ENCODE data around the gene HNMT.
"Not testable (repeated sequence)": the region's sequence is repeated elsewhere in the genome, so short reads cannot be mapped to it uniquely, and the experiment has no call there.

The HNMT gene

DNA sequence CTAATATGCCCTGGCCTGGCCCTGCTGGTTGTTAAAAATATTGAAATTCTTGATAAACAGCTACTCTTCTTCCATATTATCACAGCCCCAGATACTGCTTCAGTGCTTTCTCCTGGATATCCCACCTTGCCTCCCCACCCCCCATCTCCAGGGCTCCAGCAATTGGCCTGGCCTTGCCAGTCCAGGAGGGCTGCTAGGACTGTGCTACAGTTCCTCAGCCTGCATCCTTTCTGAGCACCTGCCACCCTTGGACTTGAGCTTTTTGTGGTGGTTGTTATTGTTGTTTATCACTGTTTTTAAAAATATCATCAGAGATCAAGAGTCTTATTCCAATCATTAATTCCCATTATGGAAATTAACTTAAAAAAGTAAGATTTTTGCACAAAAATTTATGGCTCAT lies 13.5 kb downstream of the HNMT start:
- FAIRE-seq = no peak

DNA sequence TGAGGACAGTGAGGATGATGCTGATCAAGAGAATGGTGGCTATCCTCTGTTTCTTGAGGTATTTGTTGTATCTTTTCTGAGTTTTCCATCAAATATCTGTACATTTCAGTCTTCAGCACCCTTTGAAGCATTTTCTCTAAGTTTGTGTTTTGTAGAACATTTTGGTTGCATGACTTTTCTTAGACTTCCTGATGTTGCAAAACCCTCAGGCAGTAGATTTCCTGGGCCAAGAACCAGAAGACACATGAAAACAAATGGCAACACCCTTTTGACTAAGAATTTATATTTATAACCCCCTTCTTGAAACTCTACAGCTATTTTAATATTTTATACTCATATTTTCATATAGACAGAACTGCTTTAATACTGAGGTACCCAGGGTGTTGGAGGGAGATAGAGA lies 16.2 kb downstream of the HNMT start:
- FAIRE-seq = no peak

DNA sequence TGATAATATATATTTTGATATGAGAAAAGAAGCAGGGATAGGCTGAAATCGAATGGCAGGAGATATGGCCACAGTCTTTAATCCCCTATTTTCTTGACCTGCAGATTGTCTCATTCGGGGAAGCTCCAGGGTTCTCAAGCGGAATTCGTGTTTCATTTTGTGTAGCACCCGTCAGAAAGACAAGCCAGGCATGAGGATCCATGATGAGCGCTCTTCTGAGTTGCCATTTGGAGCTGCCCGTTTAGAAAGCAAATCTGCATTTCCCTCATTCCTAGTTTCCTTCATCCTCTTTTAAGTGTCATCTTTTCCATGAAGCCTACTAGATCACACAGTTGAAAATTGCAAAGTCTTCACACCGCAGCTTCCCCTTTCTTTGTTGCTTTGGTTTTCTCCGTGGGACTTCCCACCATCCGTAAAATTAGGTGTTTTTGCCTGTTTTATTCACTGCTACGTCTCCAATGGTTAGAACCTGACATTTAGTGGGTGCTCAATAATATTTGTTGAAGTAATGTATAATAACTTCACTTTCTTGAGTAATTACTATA lies 16.9 kb downstream of the HNMT start:
- no peak for FAIRE-seq

DNA sequence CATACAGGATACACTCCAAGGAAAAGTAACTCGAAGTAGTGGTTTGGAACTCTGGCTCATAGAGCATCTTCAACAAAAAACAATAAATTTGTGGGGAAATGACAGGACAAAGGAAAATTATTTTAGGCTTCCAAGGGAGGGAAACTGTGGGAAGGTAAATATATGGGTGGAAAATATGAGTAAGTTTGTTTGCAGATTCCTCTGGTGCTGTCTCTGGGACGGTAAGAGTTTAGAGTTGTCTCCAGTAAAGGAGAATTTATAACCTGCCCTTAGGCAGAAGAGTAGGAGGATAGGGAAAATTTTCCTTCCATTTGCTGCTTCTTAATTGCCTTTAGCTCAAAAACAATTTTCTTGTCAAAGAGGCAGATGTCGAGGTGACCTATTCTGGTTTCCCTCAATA lies 19.3 kb downstream of the HNMT start:
- peak; percentile 93 for FAIRE-seq

DNA sequence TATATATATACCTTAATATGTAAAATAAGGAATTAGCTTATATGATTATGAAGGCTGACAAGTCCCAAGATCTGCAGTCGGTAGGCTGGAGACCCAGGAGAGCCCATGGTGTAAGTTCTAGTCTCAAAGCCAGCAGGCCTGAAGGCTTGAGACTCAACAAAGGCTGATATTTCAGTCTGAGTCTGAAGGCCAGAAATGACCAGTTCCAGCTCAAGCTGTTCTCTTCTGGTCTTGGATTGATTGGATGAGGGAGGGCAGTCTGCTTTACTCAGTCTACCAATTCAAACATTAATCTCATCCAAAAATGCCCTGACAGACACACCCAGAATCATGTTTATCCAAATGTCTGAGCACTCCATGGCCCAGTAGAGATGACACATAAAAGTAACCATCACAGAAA lies 22.0 kb downstream of the HNMT start:
- FAIRE-seq = no peak

DNA sequence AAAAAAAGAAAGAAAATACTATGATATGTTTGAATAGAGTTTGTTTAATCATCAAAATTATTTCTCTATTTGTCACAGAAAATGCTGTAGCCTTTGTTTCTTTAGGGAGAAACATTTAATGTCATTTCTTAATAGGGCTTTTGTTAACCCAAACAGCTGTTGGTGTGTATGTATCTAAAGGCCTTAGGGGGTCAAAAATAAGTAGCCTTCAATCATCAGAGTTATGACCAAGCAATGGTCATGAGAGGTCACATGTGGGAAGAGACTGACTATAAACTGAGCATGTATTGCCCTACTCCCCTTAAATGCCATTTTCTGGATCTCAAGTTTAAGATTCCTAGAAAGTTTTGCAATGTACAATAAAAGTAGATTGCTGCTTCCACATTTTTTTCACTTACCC lies 22.7 kb downstream of the HNMT start:
- peak; percentile 76 for FAIRE-seq

DNA sequence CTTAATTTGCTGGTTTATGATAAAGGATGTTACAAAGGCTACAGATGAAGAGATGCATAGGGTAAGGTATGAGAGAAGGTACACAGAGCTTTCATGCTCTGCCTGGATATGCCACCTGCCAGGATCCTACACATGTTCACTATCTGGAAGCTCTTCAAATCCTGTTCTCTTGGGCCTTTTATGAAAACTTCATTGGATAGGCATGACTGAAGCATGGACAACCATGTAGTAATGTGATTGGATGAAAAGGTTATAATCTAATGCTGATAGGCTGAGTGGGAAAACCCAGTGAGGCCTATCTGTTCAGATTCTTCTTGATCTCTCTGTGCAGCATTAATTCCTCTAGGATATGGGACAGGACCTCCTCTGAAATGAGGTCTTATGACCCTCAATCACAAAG lies 26.8 kb downstream of the HNMT start:
- FAIRE-seq = no peak

DNA sequence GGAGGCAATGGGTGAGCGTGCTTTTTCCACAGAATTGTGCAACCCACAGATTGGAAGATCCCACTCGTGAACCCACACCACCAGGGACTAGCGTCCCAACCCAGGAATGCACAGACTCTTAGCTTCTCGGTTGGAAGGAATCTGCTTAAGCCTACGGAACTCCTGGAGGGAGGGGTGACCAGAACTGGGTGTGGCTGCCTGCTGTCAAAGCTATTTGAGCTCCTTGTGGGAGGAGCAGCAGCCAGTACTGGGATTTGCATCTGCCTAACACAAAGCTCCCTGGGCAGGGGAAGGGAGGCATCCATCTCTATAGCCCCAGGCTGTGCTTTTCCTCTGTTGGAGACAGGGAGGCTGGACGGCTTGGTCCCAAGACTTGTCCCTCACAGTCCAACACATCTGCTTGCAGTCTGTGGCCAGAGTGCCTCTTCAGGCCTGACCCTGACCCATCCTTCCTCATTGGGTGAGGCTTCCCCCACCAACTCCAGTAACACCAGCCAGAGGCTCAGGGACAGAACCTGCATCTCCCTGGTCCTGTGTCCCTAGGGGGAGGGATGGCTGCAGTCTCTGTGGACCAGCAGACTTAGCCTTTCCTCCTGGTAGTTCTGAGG lies 27.9 kb downstream of the HNMT start:
- FAIRE-seq = no peak

DNA sequence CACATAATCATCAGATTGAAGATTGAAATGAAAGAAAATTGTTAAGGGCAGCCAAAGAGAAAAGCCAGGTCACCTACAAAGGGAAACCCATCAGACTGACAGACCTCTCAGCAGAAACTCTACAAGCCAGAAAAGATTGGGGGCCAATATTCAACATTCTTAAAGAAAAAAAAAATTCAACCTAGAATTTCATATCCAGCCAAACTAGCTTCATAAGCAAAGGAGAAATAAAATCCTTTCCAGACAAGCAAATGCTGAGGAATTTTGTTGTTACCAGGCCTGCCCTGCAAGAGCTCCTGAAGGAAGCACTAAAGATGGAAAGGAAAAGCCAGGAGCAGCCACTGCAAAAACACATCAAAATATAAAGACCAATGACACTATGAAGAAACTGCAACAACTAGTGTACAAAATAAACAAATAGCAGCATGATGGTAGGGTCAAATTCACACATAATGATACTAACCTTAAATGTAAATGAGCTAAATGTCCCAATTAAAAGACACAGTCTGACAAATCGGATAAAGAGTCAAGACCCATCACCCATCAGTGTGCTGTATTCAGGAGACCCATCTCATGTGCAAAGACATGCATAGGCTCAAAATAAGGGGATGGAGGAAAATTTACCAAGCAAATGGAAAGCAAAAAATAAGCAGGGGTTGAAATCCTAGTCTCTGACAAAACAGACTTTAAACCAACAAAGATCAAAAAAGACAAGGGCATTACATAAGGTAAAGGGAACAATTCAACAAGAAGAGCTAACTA lies 29.6 kb downstream of the HNMT start:
- not testable (repeated sequence) for FAIRE-seq

DNA sequence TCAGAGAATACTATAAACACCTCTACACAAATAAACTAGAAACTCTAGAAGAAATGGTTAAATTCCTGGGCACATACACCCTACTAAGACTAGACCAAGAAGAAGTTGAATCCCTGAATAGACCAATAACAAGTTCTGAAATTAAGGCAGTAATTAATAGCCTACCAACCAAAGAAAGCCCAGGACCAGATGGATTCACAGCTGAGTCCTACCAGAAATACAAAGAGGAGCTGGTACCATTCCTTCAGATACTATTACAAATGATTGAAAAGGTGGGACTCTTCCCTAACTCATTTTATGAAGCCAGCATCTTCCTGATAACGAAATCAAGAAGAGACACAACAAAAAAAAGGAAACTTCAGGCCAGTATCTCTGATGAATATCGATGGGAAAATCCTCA lies 31.1 kb downstream of the HNMT start:
- not testable (repeated sequence) for FAIRE-seq

DNA sequence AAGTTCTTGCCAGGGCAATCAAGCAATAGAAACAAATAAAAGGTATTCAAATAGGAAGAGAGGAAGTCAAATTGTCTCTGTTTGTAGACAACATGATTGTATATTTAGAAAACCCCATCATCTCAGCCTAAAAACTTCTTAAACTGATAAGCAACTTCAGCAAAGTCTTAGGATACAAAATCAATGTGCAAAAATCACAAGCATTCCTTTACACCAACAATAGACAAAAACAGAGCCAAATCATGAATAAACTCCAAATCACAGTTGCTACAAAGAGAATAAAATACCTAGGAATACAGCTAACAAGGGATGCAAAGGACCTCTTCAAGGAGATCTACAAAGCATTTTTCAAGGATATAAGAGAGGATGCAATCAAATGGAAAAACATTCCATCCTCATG lies 31.9 kb downstream of the HNMT start:
- FAIRE-seq = not testable (repeated sequence)

DNA sequence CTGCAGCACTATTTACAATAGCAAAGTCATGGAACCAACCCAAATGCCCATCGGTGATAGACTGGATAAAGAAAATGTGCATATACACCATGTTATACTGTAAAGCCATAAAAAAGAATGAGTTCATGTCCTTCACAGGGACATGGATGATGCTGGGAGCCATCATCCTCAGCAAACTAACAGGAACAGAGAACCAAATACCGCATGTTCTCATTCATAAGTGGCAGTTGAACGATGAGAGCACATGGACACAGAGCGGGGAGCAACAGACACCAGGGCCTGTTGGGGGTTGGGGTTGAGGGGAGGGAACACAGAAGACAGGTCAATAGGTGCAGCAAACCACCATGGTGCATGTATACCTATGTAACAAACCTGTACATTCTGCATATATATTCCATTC lies 33.5 kb downstream of the HNMT start:
- FAIRE-seq = no peak

DNA sequence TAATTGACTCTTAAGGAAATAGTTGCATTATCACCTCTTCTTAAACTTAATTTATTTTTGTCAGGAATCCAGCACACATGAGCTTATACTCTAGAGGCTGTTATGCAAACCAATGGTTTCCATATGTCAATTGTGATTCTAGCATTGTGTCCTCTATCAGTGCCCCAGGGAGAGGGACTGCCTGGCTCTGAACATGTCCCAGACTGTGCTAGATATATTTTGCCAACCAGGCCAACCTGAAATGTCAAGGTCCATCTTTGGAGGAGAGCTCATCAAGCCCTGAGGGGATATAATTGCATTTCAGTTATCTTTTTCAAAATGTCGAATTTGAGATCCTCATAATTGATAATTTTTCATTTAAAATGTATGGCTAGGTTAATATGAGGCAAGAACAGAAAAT lies 34.2 kb downstream of the HNMT start:
- no peak for FAIRE-seq

DNA sequence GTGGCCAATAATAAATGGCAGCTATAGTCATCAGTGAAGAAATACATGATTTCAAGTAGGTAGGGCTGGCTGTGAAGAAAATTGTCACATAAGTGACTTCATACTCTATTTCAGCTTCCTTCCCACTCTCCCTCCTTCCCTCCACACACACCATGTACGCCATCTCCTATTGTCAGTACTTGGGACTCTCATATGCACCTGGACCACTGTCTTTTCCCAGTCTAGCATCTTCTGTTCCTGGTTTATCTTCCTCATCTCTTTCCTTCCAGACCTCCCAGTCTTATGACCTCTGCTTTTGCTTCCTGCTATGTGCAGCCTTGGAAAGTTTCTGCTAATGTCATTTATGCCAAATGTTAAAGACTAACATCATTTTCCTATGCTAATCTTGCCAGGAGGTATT lies 35.0 kb downstream of the HNMT start:
- no peak for FAIRE-seq

DNA sequence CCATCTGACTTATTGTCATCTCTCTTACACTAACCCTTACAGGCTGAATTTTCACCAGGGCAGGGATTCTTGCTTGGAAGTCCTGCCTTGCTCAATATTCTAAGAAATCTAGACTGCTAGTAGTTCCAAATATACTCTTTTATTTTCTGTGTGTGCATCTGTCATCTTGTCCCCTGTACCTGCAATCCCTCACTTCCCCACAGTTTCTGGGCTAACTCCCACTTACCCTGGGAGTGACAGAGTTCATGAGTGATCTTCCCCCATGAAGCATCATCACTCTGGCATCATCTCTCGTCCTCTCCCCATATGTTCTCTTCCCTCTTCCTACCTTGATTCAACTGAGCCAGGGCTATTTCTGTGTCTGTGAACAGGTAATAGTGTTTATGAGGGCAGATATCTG lies 35.7 kb downstream of the HNMT start:
- no peak for FAIRE-seq

DNA sequence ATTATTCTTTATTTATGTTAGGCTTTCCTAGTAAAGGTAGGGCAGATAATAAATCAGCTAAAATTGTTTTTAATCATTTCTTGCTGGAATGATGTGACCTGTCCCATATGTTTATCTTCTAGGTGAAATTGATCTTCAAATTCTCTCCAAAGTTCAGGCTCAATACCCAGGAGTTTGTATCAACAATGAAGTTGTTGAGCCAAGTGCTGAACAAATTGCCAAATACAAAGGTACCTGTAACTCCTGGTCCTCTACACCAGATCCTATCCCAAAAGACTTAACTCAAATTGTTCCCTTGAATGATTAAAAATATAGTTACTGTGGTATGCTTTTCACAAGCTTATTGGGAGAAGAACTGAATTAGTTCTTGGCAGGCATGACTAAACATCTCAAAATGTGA lies 36.5 kb downstream of the HNMT start:
- FAIRE-seq = no peak

DNA sequence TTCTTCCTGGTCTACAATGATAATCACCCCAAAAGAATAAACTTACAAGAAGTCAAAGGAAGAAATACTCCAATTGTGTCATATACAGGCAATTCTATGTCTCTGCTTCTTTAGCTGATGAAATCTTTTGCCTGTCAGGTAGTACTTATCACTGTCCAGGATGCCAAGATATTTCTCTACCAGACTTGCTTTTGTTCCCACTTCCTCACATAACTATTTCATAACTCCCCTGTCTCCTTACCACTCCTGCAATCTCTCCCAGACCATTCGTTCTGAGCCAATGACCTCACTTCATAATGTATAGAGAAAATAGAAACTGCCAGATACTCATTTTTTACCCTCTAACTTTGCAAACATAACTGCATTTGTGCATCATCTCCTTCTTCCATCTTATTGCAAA lies 39.1 kb downstream of the HNMT start:
- FAIRE-seq = no peak

DNA sequence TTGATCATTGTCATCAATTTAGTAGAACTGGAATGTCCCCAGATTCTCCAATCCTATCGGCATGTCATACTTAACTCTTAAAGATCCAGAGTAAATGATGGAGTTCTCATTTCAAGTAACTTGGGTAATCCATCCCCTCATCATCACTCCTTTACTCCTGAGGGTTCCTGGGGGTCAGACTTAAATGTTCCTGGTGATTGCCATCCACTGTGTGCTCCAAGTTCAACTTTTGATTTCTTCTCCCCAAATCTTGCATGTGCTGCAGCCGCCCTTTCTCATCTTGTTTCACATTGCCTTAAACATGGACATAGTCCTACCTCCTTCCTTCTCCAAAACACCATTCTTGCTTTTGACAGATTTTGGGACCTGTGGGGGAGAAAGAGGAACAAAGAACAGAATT lies 43.2 kb downstream of the HNMT start:
- FAIRE-seq = no peak

DNA sequence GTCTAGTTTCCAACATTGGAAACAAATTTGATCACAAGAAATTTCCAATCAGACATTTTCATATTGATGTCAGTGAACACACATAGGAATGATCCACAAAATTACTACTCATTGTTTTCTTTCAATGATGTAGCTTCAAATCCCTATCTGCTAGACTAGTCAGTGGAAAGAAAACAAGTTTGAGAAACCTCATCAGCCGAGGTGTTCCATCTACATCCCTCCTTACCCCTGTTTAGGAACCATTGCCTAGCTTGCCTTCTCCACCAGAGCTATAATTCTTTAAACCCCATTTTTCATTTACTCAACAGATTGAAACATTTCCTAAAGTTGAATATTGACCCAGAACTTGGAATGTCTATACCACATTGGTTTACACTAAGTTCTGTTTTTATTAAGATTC lies 45.3 kb downstream of the HNMT start:
- FAIRE-seq = no peak

DNA sequence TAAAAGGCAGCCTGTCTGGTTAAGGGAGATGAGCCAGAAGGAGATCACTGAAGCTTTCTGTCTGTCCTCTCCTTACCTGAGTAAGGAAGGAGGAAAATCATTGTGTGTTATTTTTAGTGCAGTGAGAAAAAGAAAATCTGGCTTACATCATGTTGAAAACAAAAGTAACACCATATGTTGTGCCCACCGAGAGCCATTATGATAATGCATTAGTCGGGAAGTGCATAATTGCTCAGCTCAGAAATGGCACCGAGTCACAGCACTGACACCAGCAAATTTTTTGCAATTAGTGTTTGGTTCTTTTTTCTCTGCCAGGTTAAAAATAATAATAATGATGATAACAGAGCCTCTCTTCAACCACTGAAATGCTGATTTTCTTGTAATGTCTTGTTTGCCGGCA lies 46.6 kb downstream of the HNMT start:
- FAIRE-seq = no peak

DNA sequence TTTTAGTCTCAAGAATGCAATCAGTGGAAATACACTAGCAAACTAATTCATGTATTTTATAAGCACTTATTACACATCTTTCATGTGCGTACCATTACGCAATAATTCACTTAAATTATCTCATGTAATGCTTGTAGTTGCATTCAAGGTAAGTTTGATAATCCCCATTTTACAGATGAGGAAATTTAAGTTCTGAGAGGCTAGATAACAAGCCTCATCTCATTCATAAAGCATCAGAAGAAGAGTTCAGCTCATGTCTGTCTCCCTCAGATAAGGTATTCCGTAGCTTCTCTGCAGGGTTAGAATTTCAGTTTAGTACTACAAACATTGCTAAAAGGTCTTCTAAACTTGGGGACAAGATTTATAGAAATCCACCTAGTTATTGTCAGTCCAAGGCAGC lies 47.8 kb downstream of the HNMT start:
- no peak for FAIRE-seq

DNA sequence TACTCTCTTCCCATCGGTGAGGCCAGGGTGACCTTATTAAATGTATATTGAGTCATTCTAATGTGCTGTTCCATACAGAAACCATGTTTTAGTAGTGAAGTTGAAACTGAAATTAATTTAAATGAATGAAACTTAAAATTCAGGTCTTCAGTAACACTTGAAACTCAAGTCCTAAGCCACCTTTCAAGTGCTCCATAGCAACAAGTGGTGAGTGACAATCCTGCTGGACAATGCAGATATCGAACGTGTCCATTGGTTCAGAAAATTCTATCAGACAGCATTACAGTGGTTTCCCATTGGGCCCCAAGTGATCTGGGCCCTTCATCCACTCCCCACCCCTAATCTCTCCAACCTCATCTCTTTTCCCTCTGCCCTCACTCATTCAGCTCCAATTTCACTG lies 48.7 kb downstream of the HNMT start:
- FAIRE-seq = no peak

DNA sequence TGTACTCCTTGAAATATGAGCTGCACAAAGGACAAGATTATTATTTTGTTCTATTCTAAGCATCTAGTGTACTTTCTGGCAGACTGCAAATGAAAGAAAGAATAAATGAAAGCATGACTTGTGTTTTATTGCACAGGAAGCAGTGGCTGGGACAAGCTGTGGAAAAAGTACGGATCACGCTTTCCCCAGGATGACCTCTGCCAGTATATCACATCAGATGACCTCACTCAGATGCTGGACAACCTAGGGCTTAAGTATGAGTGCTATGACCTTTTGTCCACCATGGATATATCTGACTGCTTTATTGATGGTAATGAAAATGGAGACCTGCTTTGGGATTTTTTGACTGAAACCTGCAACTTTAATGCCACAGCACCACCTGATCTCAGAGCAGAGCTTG lies 49.4 kb downstream of the HNMT start:
- no peak for FAIRE-seq

DNA sequence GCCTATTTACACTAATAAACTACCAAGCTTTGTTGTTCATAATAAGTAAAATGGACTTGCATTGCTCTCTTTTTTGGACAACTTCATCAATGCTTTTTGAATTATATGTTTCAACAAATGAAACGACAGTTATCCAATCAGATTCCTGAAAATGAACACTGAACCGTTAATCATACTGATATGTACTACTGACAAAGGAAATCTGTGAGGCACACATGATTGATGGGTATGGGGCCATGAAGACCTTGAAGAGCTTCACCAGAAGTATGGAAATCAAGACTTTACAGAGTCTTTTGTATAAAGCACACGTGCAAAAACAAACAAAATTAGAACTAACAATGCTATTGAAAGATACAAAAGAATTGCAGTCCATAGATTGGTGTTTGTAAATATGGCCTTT lies 51.2 kb downstream of the HNMT start:
- no peak for FAIRE-seq
